ENCODE data around the gene WDR19. TPM values are rescaled to one million over a fixed set of nuclear protein-coding genes. Genes with fewer than 3 reads are reported as not detected.

Gene WDR19
- total RNA-seq, 1 experiment from 2014 or later: 23.3 TPM

DNA sequence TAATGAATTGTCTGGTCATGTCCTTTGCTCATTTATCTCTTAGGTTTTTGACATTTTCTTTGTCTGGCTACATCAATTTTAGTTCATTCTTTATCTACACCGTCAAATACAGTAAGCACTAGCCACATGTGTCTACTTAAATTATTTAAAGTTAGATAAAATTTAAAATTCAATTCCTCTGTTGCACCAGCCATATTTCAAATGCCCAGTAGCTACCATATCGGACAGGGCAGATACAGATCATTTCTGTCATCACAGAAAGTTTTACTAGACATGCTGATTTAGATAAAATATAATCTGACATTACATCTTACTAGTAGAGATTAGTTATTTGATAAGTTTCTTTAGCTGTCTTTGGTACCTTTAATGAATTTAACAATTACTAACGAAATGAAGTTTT, 61.1 kb downstream of the WDR19 start:
- no peaks in the 10 kb centered on the region for H3K4me1 ChIP-seq (ENCODE audit: insufficient read depth, low read length)
- Mint-ChIP-seq H3K36me3 (ENCODE audit: insufficient read depth in 1 of 3, low read depth in 3 of 3) (peaks cover 23 to 40% (median 36%) of the 10 kb centered on the region in 3 experiments), H3K27me3 (ENCODE audit: low read depth) (no peaks in the 10 kb centered on the region), H3K4me3 (no peak overlapping the region), H3K4me1 (no peaks in the 10 kb centered on the region), H3K27ac (no peak overlapping the region), H3K9me3 (peaks cover 19 to 23% of the 10 kb centered on the region in 2 experiments)
- no peak overlapping the region for H2BK20ac ChIP-seq (ENCODE audit: low read depth, low read length, poor library complexity, severe bottlenecking)
- DNase-seq: no peak
- no peaks in the 10 kb centered on the region for H3K79me1 ChIP-seq (ENCODE audit: insufficient read depth, low read depth, low read length, poor library complexity, severe bottlenecking)
- H2AK5ac ChIP-seq (ENCODE audit: insufficient read length, low read length): no peak overlapping the region
- no peak overlapping the region for H2AFZ ChIP-seq (ENCODE audit: low read length)
- H3K79me2 ChIP-seq (ENCODE audit: insufficient read depth, low read length): no peaks in the 10 kb centered on the region
- no peak overlapping the region for H4K8ac ChIP-seq (replicated peaks; ENCODE audit: insufficient read length, low read depth, low read length)
- no peak overlapping the region for H3K9ac ChIP-seq (ENCODE audit: extremely low read depth, insufficient read length, low read length)
- no peaks in the 10 kb centered on the region for H3K27me3 ChIP-seq (ENCODE audit: insufficient read depth, low read length)
- H3K14ac ChIP-seq (ENCODE audit: insufficient read depth, low read length): no peak overlapping the region
- no peak overlapping the region for H4K5ac ChIP-seq (ENCODE audit: insufficient read length, low read depth, low read length)
- no peak overlapping the region for H3K23ac ChIP-seq (ENCODE audit: insufficient read length, low read depth, low read length)
- no peaks in the 10 kb centered on the region for H3K23me2 ChIP-seq (ENCODE audit: insufficient read length, low read depth, low read length, poor library complexity, severe bottlenecking)
- H3K4me2 ChIP-seq (ENCODE audit: insufficient read depth, insufficient read length, low read length): no peak overlapping the region
- no peaks in the 10 kb centered on the region for H3K9me3 ChIP-seq (ENCODE audit: control insufficient read depth, low read depth, low read length)
- H2BK15ac ChIP-seq (ENCODE audit: low read depth, low read length): no peak overlapping the region
- no peak overlapping the region for H3K18ac ChIP-seq (ENCODE audit: insufficient read length, low read depth, low read length)
- no peak overlapping the region for H3K56ac ChIP-seq (ENCODE audit: insufficient read length, low read depth, low read length)
- H3T11ph ChIP-seq (ENCODE audit: low read length): no peak overlapping the region
- H3K27ac ChIP-seq (ENCODE audit: insufficient read length, low read depth, low read length): no peak overlapping the region
- no peak overlapping the region for H4K91ac ChIP-seq (ENCODE audit: insufficient read length, low read depth, low read length)
- H3K4ac ChIP-seq (ENCODE audit: low read depth, low read length): no peak overlapping the region
- no peak for TF ChIP-seq CTCF (conservative IDR thresholded peaks at IDR 0.05)
- WGBS (ENCODE audit: extremely low coverage, insufficient read length, low lambda C conversion rate): no CpG with 5 or more reads among the region's 3 CpGs
- no peak overlapping the region for H2BK12ac ChIP-seq (ENCODE audit: insufficient read length, low read depth, low read length)
- no peaks in the 10 kb centered on the region for H4K20me1 ChIP-seq (ENCODE audit: control insufficient read depth, insufficient read depth, insufficient read length)
- H2BK120ac ChIP-seq (ENCODE audit: low read depth, low read length, poor library complexity, severe bottlenecking): no peak overlapping the region
- H2BK5ac ChIP-seq (ENCODE audit: insufficient read length, low read length): no peak overlapping the region
